A549 (cell line): ENCODE data around the gene IFNL3. TPM values are rescaled to one million over a fixed set of nuclear protein-coding genes. Genes with fewer than 3 reads are reported as not detected.

Experiments
- ATAC-seq, 2 experiments: fragments of 200-7000 bp in 1 of 2; fragments of >200 bp in 1 of 2; cut with Nextera tagmentation in 1 of 2; cut with Tn5 transposase in 1 of 2; 3 replicates each; pipeline versions ENCODE4 v1.8.0 to v1.9.1; 2018 to 2020; ENCODE audit warnings: mild to moderate bottlenecking in 1 of 2, moderate library complexity in 1 of 2
- CTCF ChIA-PET: fragments of 300-600 bp; sonication (Branson Sonifier 250); formaldehyde crosslinking; extraction: SDS; loops from one replicate; lab custom pipeline; 2021; ENCODE audit warnings: antibody characterized with exemption, inconsistent platforms; lab: Yijun Ruan, JAX
- POLR2A ChIA-PET: fragments of 350-600 bp; formaldehyde crosslinking; extraction: SDS; loops from one replicate; lab custom pipeline; 2021; ENCODE audit warnings: antibody characterized with exemption, inconsistent platforms; lab: Yijun Ruan, JAX
- DNase-seq, 2 experiments: peaks; one replicate each; pipeline versions ENCODE4 v3.0.0 to v3.0.0-alpha.2; 2011 to 2016; ENCODE audit warnings: low read depth in 1 of 2, low spot score in 1 of 2
- FAIRE-seq: peaks from 2 replicates; lab custom pipeline; 2011; peaks lifted over from hg19 to GRCh38; lab: Jason Lieb, UNC
- H3K27ac ChIP-seq, 2 experiments: fragments of >200 bp; sonication (Bioruptor Twin); formaldehyde crosslinking; 3 replicates each; pipeline ENCODE4 v1.5.1; 2016 to 2017
- H3K4me1 ChIP-seq: fragments of >200 bp; sonication (Bioruptor Twin); formaldehyde crosslinking; 3 replicates; pipeline ENCODE4 v1.6.1; 2016
- H3K4me2 ChIP-seq: fragments of >200 bp; sonication (Bioruptor Twin); formaldehyde crosslinking; 3 replicates; pipeline ENCODE4 v1.6.1; 2016
- H3K4me3 ChIP-seq: fragments of >200 bp; sonication (Bioruptor Twin); formaldehyde crosslinking; 3 replicates; pipeline ENCODE4 v1.5.1; 2016
- H3K9me3 ChIP-seq: fragments of >200 bp; sonication (Bioruptor Twin); formaldehyde crosslinking; 3 replicates; pipeline ENCODE4 v1.6.1; 2016
- CBX2 ChIP-seq: fragments of 200-600 bp; sonication (generic); IDR thresholded peaks from 2 replicates; pipeline ENCODE4 v1.6.1; 2016; ENCODE audit warnings: low read depth, mild to moderate bottlenecking, borderline replicate concordance
- CHD4 ChIP-seq: fragments of 200-600 bp; sonication (generic); IDR thresholded peaks from 2 replicates; pipeline ENCODE4 v1.6.1; 2016; ENCODE audit warnings: antibody characterized with exemption, mild to moderate bottlenecking, borderline replicate concordance
- CTCF ChIP-seq: fragments of >200 bp; sonication (Bioruptor Twin); formaldehyde crosslinking; IDR thresholded peaks from 3 replicates; pipeline ENCODE4 v1.5.1; 2016
- EP300 ChIP-seq, 2 experiments: fragments of >200 bp; sonication (Bioruptor Twin); formaldehyde crosslinking; IDR thresholded peaks; 2 replicates in 1 of 2; 3 replicates in 1 of 2; pipeline ENCODE4 v1.6.1; 2016 to 2017
- FOSL2 ChIP-seq, 2 experiments: fragments of 450-650 bp in 1 of 2; fragments of >200 bp in 1 of 2; sonication (Bioruptor Twin) in 1 of 2; formaldehyde crosslinking; IDR thresholded peaks; 2 replicates each; pipeline versions ENCODE4 v1.5.0 to v1.6.1; 2016 to 2020; ENCODE audit warnings: mild to moderate bottlenecking in 1 of 2, moderate library complexity in 1 of 2
- HDAC2 ChIP-seq: fragments of 200-600 bp; sonication (generic); IDR thresholded peaks from 2 replicates; pipeline ENCODE4 v1.6.1; 2016
- HOXA7 ChIP-seq: fragments of 250-450 bp; sonication (Bioruptor Pico); IDR thresholded peaks from 2 replicates; pipeline ENCODE4 v1.5.0; 2020; ENCODE audit warnings: mild to moderate bottlenecking, moderate library complexity
- HOXB13 ChIP-seq: fragments of 250-450 bp; sonication (Bioruptor Pico); IDR thresholded peaks from 2 replicates; pipeline ENCODE4 v1.5.0; 2020; ENCODE audit warnings: low read depth, mild to moderate bottlenecking, moderate library complexity
- JUN ChIP-seq, 2 experiments: fragments of >200 bp; sonication (Bioruptor Twin); formaldehyde crosslinking; IDR thresholded peaks; 2 replicates in 1 of 2; 3 replicates in 1 of 2; pipeline ENCODE4 v1.6.1; 2016 to 2017
- KDM1A ChIP-seq: fragments of 200-600 bp; sonication (generic); IDR thresholded peaks from 2 replicates; pipeline ENCODE4 v1.6.1; 2016; ENCODE audit warnings: low read depth, mild to moderate bottlenecking
- MAFK ChIP-seq: fragments of 450-650 bp; IDR thresholded peaks from 2 replicates; pipeline ENCODE4 v1.6.1; 2014; ENCODE audit not compliant: partially characterized antibody
- MYC ChIP-seq: IDR thresholded peaks from 2 replicates; pipeline ENCODE4 v1.6.1; 2012; ENCODE audit warnings: mild to moderate bottlenecking, inconsistent platforms, low read length, improper control_type of control experiment, borderline replicate concordance
- NFE2L2 ChIP-seq: fragments of 150-350 bp; conservative IDR thresholded peaks from 2 replicates; pipeline ENCODE4 v1.6.1; 2014; ENCODE audit warnings: low read length
- POLR2A ChIP-seq: IDR thresholded peaks from 2 replicates; pipeline ENCODE4 v1.6.1; 2012; ENCODE audit warnings: mild to moderate bottlenecking, low read length
- POLR2AphosphoS2 ChIP-seq: conservative IDR thresholded peaks from 2 replicates; pipeline ENCODE4 v1.6.1; 2012; ENCODE audit warnings: low read length, improper control_type of control experiment, inconsistent platforms
- RARB ChIP-seq: fragments of 250-450 bp; sonication (Bioruptor Pico); IDR thresholded peaks from 2 replicates; pipeline ENCODE4 v1.8.0; 2021; ENCODE audit warnings: mild to moderate bottlenecking, moderate library complexity
- RNF2 ChIP-seq: fragments of 200-600 bp; sonication (generic); IDR thresholded peaks from 2 replicates; pipeline ENCODE4 v1.6.1; 2016; ENCODE audit warnings: low read depth, mild to moderate bottlenecking, antibody characterized with exemption, moderate library complexity, borderline replicate concordance
- SREBF2 ChIP-seq: fragments of 450-650 bp; IDR thresholded peaks from 2 replicates; pipeline ENCODE4 v1.6.1; 2014; ENCODE audit warnings: mild to moderate bottlenecking, moderate library complexity
- USF2 ChIP-seq: fragments of 450-650 bp; IDR thresholded peaks from 2 replicates; pipeline ENCODE4 v1.6.1; 2014; ENCODE audit warnings: antibody characterized with exemption
- ZFP36 ChIP-seq: fragments of 450-650 bp; IDR thresholded peaks from 2 replicates; pipeline ENCODE4 v1.6.1; 2014; ENCODE audit warnings: borderline replicate concordance; ENCODE audit not compliant: partially characterized antibody
- WGBS: methylation state at CpG from one replicate; pipeline ENCODE4 v1.1.6; 2017; ENCODE audit errors: missing lambda C conversion rate; 5-methylcytosine and 5-hydroxymethylcytosine counted together
- polyA plus RNA-seq, 4 experiments: library from polyadenylated mRNA; depleted of rRNA in 3 of 4; stranded (reverse); fragments of >200 nt; fragmentation: RNase III in 1 of 4; extraction: RNeasy Plus Mini Kit Qiagen cat#74134 plus additional on column Dnase treatment in 1 of 4; gene quantifications; 2 replicates in 3 of 4; 3 replicates in 1 of 4; pipeline ENCODE4 v1.2.3, GENCODE V29; 2011 to 2017
- TF ChIP-seq, protein P1 (sequence below): fragments of 150-350 bp; IDR thresholded peaks from 2 replicates; pipeline ENCODE4 v1.6.1; 2014; ENCODE audit warnings: low read depth, mild to moderate bottlenecking, low read length

The IFNL3 gene
- polyA plus RNA-seq, 2 of the 4 experiments (the other 2 are of a cell fraction), result not detected

- TF ChIP-seq, protein P1, sequence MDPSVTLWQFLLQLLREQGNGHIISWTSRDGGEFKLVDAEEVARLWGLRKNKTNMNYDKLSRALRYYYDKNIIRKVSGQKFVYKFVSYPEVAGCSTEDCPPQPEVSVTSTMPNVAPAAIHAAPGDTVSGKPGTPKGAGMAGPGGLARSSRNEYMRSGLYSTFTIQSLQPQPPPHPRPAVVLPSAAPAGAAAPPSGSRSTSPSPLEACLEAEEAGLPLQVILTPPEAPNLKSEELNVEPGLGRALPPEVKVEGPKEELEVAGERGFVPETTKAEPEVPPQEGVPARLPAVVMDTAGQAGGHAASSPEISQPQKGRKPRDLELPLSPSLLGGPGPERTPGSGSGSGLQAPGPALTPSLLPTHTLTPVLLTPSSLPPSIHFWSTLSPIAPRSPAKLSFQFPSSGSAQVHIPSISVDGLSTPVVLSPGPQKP, result no peak
- no peak for TF ChIP-seq SREBF2
- TF ChIP-seq CBX2, result no peak
- no peak for TF ChIP-seq CTCF
- TF ChIP-seq KDM1A, result peak; percentile 80
- TF ChIP-seq ZFP36, result peak; percentile 94
- no peak for TF ChIP-seq HDAC2
- 0 out of 2 replicates have a peak, but pooled peaks have one; percentile 45 for TF ChIP-seq NFE2L2
- no peak for TF ChIP-seq HOXA7 (CRISPR knock-in tag)
- TF ChIP-seq CHD4, result peak; percentile 74; the same call in 1 of the 2 replicates
- TF ChIP-seq MAFK, result peak; percentile 46
- TF ChIP-seq, all 56 proteins: peak for 5
- POLR2A ChIA-PET, result no interaction called here
- DNase-seq, result peak in 1 of 2 experiments; percentile 61
- H3K4me1 ChIP-seq, result peaks cover 52% of the 10 kb centered on the region
- H3K27ac ChIP-seq, result no peak overlapping the region
- WGBS, result 60% methylated on average over 9 of the region's 9 CpGs
- CTCF ChIA-PET, result interaction anchor here (0.9 to 6.3 kb wide), 16 partner anchors 8 to 233 kb away, joined by 3 to 39 read pairs (median 6); partner anchors contain the start of gene SYCN
- H3K4me3 ChIP-seq, result no peak overlapping the region
- no peaks in the 10 kb centered on the region for H3K9me3 ChIP-seq
- peak; percentile 7 to 15; a peak in 4 of 6 replicates for ATAC-seq
- peak; percentile 82 for FAIRE-seq
- H3K4me2 ChIP-seq, result no peak overlapping the region
These were observed 49.8 kb downstream of the IFNL3 start for GRCh38 chr19:39194832-39195542.

GRCh38 chr19:39193803-39194202 is 51.0 kb downstream of the IFNL3 start:
- peak; percentile 16; the same call in 1 of the 2 replicates for TF ChIP-seq POLR2A
- TF ChIP-seq CTCF, result no peak
- TF ChIP-seq CHD4, result no peak
- TF ChIP-seq POLR2AphosphoS2, result 0 out of 2 replicates have a peak, but pooled peaks have one; percentile 61
- peak in 1 of 2 experiments; percentile 49; a peak in 1 of 5 replicates for TF ChIP-seq EP300 (IDR thresholded peaks at IDR 0.05)
- TF ChIP-seq JUN (IDR thresholded peaks at IDR 0.05), result peak in 1 of 2 experiments; percentile 53; a peak in 2 of 5 replicates
- no peak for TF ChIP-seq RNF2
- TF ChIP-seq RARB (CRISPR knock-in tag), result peak; percentile 63; the same call in 1 of the 2 replicates
- no peak for TF ChIP-seq HOXB13 (CRISPR knock-in tag)
- TF ChIP-seq FOSL2 (IDR thresholded peaks at IDR 0.05), result no peak
- TF ChIP-seq FOSL2 (CRISPR knock-in tag; IDR thresholded peaks at IDR 0.05), result peak; percentile 61
- no peak for TF ChIP-seq USF2
- 0 out of 2 replicates have a peak, but pooled peaks have one; percentile 39 for TF ChIP-seq MYC
- peak; percentile 89 for FAIRE-seq
- Histone ChIP-seq H3K9me3 (no peaks in the 10 kb centered on the region), H3K4me2 (peak overlapping the region; percentile 70), H3K4me1 (peaks cover 55% of the 10 kb centered on the region), H3K27ac (peak overlapping the region; percentile 45 to 71), H3K4me3 (no peak overlapping the region)
- ATAC-seq, result peak; percentile 67 to 82
- DNase-seq, result peak; percentile 84 to 92
- ChIA-PET POLR2A (interaction anchor here (0.6 to 1.2 kb wide), 2 partner anchors 33 to 263 kb away, joined by 3 to 4 read pairs; partner anchors contain the start of genes MRPS12 and SARS2), CTCF (interaction anchor here (0.6 to 6.3 kb wide), 12 partner anchors 10 to 649 kb away, joined by 3 to 39 read pairs (median 4); partner anchors contain the start of gene SYCN)
- 2% methylated on average over 8 of the region's 8 CpGs for WGBS
